ENCODE data around the gene SRSF4.
A peak's percentile ranks its signal among the peaks of the same experiment; 100 is the strongest.

Gene SRSF4

DNA sequence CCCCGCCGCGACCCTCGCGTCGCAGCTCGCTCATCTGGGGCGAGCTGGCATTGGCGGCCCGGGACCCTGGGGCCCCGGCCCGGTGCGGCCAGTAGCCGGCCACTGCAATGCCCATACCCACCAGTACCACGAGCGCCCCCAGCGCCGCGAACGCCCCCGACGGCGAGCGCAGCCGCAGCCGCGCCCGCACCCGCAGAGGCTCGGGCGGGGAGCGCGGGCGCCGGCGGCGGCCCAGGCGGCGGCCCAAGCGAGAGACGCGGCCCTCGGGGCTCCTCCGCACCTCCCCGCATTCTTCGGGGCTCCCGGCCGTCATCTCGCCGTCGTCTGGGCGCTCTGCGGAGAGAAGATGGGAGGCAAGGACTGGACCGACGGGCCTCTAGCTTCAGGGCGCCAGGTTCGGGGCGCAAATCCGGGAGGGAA is 60.2 kb downstream of the SRSF4 start:
- no peak for FAIRE-seq

GRCh38 chr1:29120947-29121485 is 60.7 kb downstream of the SRSF4 start:
- peak; percentile 56 for TF ChIP-seq CTCF (IDR thresholded peaks at IDR 0.05; ENCODE audit: insufficient read depth, missing control alignments)
- DNase-seq (ENCODE audit: insufficient read length, low spot score) (peak; percentile 77), FAIRE-seq (no peak)

More for the DNA sequence above, 60.2 kb downstream of the SRSF4 start:
- TF ChIP-seq CTCF (IDR thresholded peaks at IDR 0.05; ENCODE audit: insufficient read depth, missing control alignments) = no peak
- no peak for DNase-seq (ENCODE audit: insufficient read length, low spot score)

GRCh38 chr1:29120367-29120766 is 61.3 kb downstream of the SRSF4 start:
- no peak for TF ChIP-seq CTCF (IDR thresholded peaks at IDR 0.05; ENCODE audit: insufficient read depth, missing control alignments)
- no peak for FAIRE-seq
- DNase-seq (ENCODE audit: insufficient read length, low spot score) = no peak

GRCh38 chr1:29119121-29119929 is 62.4 kb downstream of the SRSF4 start:
- FAIRE-seq = no peak
- no peak for TF ChIP-seq CTCF (IDR thresholded peaks at IDR 0.05; ENCODE audit: insufficient read depth, missing control alignments)
- DNase-seq (ENCODE audit: insufficient read length, low spot score) = no peak

GRCh38 chr1:29117381-29117780 is 64.3 kb downstream of the SRSF4 start:
- no peak for DNase-seq (ENCODE audit: insufficient read length, low spot score)
- no peak for FAIRE-seq
- TF ChIP-seq CTCF (IDR thresholded peaks at IDR 0.05; ENCODE audit: insufficient read depth, missing control alignments) = peak; percentile 11

DNA sequence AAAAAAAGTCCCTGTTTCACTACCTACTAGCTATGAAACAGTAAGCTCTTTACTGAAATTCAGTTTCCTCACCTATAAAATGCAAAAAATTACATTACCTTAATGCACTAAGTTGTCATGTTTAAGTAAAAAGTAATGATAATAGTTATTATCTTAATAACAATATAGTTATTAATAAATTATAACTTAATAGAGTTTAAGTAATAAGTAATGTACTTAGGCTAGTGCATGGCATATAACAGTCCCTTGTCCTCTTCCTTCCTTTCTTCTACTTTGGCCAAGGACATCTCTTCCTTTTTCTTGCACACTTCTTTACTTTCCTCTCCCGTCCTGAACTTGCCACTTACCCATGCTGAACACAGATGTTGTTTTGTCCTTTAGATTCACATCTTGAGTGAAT is 67.0 kb downstream of the SRSF4 start:
- DNase-seq (ENCODE audit: insufficient read length, low spot score) = no peak
- no peak for TF ChIP-seq CTCF (IDR thresholded peaks at IDR 0.05; ENCODE audit: insufficient read depth, missing control alignments)
- no peak for FAIRE-seq
